Activated T-helper 1 cell treated with anti-CD3 and anti-CD28 coated beads, Interleukin-2, amount 50 U/mL, for 16 hours (primary cell): ENCODE results near the gene THAP8.
A peak's percentile ranks its signal among the peaks of the same experiment; 100 is the strongest.

ENCODE experiments used
- DNase-seq, 2 donors: peaks; one replicate each; pipeline ENCODE4 v3.0.0-alpha.2; 2020; ENCODE audit warnings: low read depth in 1 of 2, low spot score in 1 of 2

Gene THAP8

GRCh38 chr19:35995048-35995993 is 58.8 kb downstream of the THAP8 start, which contains the start of gene SDHAF1:
TSS of gene SDHAF1 (plus strand) at chr19:35995188. CDS start at chr19:35995275, 87 bp downstream.
- DNase-seq, result peak; percentile 85 to 89

- DNase-seq, result no peak
Observed at GRCh38 chr19:35993923-35994598, 60.0 kb downstream of the THAP8 start.

- no peak for DNase-seq
Observed at GRCh38 chr19:35992907-35993765, 60.9 kb downstream of the THAP8 start.

GRCh38 chr19:35991731-35992450 is 62.2 kb downstream of the THAP8 start:
- no peak for DNase-seq

- DNase-seq, result no peak
Observed at GRCh38 chr19:35990771-35991730, 63.0 kb downstream of the THAP8 start.

GRCh38 chr19:35990156-35990555 is 63.9 kb downstream of the THAP8 start:
- no peak for DNase-seq

GRCh38 chr19:35988824-35989223 is 65.3 kb downstream of the THAP8 start:
- no peak for DNase-seq

- no peak for DNase-seq
Observed at GRCh38 chr19:35987571-35987896, 66.6 kb downstream of the THAP8 start.

GRCh38 chr19:35986664-35987570 is 67.2 kb downstream of the THAP8 start:
- no peak for DNase-seq

- no peak for DNase-seq
Observed at GRCh38 chr19:35986111-35986510, 68.0 kb downstream of the THAP8 start.
